WI38 (cell line): Measurements from ENCODE around the gene C8G.

Source experiments
- H3K4me3 ChIP-seq: 2 replicates; pipeline ENCODE4 v1.5.1; 2011; ENCODE audit warnings: low read depth, mild to moderate bottlenecking, control low read depth, low read length
- TF ChIP-seq, protein P1 (sequence below): IDR thresholded peaks from 2 replicates; pipeline ENCODE4 v1.5.1; 2012; ENCODE audit warnings: low read depth, mild to moderate bottlenecking, control low read depth, low read length

C8G gene

DNA sequence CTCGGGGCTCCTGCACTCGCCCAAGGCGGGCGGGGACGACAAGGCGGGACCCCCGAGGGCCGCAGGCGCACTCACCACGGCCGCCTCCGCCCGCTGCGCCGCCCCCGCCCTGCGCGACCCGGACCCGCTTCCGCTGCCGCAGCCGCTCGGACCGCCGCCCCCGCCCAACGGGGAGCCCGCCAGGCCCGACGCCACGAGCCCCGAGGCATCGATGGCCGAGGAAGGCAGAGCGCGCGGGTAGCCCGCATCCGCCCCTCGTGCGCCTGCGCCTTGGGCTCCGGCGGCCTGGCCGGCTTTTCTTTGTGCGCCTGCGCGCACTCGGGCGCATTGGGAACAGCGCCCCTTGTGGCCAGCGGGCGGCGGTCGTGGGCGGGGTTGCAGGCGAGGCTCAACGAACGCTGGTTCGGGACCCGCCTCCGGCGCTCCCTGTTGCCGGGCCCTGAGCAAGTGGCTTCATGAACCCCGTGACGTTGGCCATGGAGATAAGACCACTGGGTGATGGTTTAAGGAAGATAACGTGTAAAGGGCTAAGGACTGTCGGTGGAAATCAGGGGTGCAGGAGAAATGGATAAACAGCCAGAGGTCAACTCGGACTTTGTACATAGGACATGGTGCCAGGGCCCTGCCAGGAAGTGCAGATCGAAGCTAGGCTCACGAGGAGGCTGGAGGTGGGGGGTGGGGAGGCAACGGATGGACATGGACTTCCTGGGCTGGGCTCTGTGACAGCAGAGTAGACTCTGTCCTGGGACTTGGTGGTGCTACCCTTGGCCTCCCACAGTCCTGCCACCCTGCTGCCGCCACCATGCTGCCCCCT lies at the start of gene C8G, which contains the start of gene FBXW5:
Gene C8G, plus strand, starts transcription at position 725 of the 814 bp plus-strand sequence. Its CDS starts 78 bp downstream, at position 803.
Gene FBXW5, minus strand, starts transcription at position 220 of the 814 bp plus-strand sequence. CDS start 655 bp downstream, outside the sequence.
- TF ChIP-seq, protein P1, sequence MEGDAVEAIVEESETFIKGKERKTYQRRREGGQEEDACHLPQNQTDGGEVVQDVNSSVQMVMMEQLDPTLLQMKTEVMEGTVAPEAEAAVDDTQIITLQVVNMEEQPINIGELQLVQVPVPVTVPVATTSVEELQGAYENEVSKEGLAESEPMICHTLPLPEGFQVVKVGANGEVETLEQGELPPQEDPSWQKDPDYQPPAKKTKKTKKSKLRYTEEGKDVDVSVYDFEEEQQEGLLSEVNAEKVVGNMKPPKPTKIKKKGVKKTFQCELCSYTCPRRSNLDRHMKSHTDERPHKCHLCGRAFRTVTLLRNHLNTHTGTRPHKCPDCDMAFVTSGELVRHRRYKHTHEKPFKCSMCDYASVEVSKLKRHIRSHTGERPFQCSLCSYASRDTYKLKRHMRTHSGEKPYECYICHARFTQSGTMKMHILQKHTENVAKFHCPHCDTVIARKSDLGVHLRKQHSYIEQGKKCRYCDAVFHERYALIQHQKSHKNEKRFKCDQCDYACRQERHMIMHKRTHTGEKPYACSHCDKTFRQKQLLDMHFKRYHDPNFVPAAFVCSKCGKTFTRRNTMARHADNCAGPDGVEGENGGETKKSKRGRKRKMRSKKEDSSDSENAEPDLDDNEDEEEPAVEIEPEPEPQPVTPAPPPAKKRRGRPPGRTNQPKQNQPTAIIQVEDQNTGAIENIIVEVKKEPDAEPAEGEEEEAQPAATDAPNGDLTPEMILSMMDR: peak; percentile 90
- H3K4me3 ChIP-seq: peak within 1 kb of the TSS; percentile 88

DNA sequence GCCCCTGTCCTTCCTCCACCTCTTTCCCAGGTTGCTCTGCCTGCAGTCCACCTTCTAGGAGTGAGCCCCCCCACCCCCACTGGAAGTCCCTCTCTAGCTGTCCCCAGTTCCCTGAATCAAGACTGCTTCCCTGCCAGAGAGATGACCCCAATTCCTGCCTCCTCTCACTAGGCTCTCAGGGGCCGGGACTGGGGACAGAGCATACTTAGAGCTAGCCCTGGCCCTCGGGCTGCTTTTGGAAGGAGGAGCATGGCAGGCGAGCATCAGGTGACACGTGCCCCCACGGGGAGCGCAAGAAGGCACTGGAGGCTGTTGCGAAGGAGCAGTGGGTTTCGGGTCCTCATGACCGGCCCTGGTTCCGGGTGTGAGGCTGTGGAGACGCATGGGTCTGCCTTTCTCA lies 49.0 kb upstream of the C8G start:
- TF ChIP-seq, protein P1: no peak
- H3K4me3 ChIP-seq: no peak overlapping the region

DNA sequence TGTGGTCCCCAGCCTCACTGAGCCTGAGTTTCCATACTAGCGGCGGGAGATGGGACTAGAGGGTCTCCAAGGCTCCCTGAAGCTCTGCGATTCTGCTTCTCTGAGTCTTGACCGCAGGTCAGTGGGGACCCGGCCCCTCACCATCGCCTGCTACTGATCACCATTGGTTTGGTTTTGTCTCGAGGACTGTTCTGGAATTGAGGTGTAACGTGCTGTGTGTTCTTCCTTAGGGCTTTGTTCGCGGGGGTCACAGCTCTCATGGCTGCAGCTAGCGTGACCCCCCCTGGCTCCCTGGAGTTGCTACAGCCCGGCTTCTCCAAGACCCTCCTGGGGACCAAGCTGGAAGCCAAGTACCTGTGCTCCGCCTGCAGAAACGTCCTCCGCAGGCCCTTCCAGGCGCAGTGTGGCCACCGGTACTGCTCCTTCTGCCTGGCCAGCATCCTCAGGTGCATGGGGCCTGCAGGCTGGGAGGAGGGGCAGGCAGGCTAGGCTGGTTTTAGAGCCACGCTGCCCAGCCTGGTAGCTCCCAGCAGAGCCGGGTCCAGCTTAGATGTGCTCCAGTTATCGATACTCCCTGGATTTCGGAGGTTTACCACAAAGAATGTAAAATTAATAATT lies 46.5 kb upstream of the C8G start:
- TF ChIP-seq, protein P1: no peak
- H3K4me3 ChIP-seq: no peak overlapping the region

DNA sequence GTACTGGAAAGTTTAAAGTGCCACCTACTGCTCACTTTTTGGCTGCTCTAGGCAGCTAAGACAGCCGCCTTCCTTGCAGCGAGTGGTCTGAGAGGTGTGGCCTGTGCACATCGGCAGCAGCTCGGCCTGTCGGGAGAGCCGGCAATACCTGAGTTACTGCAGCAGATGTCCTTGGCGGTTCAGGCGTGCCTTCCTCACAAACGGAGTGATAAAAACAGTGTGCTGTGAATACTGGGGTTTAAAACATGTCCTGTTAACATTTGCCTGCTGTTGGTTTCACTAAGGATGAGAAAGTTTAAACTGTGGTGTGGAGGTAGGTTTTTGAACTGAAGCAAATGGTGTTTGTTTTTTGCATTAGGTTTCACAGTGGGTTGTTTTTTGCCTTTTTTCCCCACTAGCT lies 45.8 kb upstream of the C8G start:
- no peak overlapping the region for H3K4me3 ChIP-seq
- TF ChIP-seq, protein P1: no peak

DNA sequence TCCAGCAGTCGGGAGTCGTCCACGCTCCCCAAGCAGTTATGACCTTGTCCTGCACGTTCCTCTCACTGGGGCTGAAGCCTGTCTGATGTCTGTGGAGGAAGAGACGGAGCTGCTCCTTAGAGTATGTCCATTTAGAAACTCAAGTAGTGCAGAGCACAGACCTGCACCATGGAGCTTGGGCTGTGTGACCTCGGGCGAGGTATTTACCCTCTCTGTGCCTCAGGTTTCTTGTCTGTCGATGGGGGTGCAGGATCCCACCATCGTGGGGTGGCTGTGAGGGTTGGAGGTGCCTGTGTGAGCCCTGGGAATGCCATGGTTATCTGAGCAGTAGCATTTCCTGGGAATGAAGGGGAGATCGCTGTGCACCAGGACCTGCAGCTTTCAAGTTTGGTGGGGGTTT lies 44.5 kb upstream of the C8G start:
- H3K4me3 ChIP-seq: no peak overlapping the region
- TF ChIP-seq, protein P1: no peak

DNA sequence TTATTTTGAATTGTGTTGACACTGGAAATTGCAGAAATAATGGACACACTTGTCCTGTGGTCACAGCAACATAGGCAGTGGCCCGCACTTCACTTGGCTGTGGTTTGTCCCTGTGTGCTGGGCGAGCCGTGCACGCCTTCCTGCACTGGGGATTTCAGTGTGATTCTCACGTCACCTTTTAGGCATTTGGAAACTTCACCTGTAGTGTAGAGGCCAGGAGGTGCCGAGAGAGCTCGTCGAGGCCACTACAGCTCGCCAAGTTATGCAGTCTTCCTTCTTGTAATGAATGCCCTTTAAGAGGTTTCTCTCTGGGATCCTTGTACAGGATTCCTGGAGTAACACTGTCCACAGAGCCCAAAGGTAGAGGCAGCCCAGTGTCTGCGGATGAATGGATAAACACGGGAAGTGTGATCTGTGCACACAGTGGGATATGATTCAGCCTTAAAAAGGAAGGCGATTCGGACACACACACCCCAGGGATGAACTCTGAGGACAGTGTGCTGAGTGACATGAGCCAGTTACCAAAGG lies 44.0 kb upstream of the C8G start:
- TF ChIP-seq, protein P1: no peak
- H3K4me3 ChIP-seq: no peak overlapping the region
